Activated T-cell treated with anti-CD3 and anti-CD28 coated beads, Interleukin-2, amount 50 U/mL, for 4 hours (primary cell): ENCODE data around the gene TMEM143. TPM values are rescaled to one million over a fixed set of nuclear protein-coding genes. Genes with fewer than 3 reads are reported as not detected.
"Not testable (repeated sequence)": the region's sequence is repeated elsewhere in the genome, so short reads cannot be mapped to it uniquely, and the experiment has no call there.

Experiments used
- ATAC-seq, 2 donors: fragments of 200-7000 bp; cut with Tn5 transposase; one replicate each; pipeline ENCODE4 v1.10.0; 2021
- DNase-seq: peaks from one replicate; pipeline ENCODE4 v3.0.0-alpha.2; 2020
- H3K27me3 Mint-ChIP-seq: one replicate; pipeline ENCODE4 v1.8.0; 2021; ENCODE audit warnings: low read depth, mixed read lengths
- H3K36me3 Mint-ChIP-seq: one replicate; pipeline ENCODE4 v1.8.0; 2022; ENCODE audit warnings: mixed read lengths; ENCODE audit not compliant: insufficient read depth
- H3K4me1 Mint-ChIP-seq: one replicate; pipeline ENCODE4 v1.8.0; 2021; ENCODE audit warnings: low read depth, mixed read lengths
- H3K4me3 Mint-ChIP-seq: one replicate; pipeline ENCODE4 v1.8.0; 2021; ENCODE audit warnings: mild to moderate bottlenecking, moderate library complexity, mixed read lengths
- H3K9me3 Mint-ChIP-seq: one replicate; pipeline ENCODE4 v1.8.0; 2021; ENCODE audit warnings: mixed read lengths
- total RNA-seq, 3 donors: library from RNA; stranded (reverse); gene quantifications; one replicate each; pipeline ENCODE4 v1.2.1, GENCODE V29; 2021

Gene TMEM143
- total RNA-seq, 3 donors from 2014 or later: 5.2 to 6.4 (median 5.6) TPM

GRCh38 chr19:48394331-48395169, 30.8 kb upstream of the TMEM143 start:
- DNase-seq: no peak
- Mint-ChIP-seq H3K4me1 (peaks cover 39% of the 10 kb centered on the region), H3K4me3 (peak overlapping the region; percentile 59), H3K36me3 (no peaks in the 10 kb centered on the region), H3K9me3 (peaks cover 3% of the 10 kb centered on the region), H3K27me3 (peaks cover 33% of the 10 kb centered on the region)
- no peak for ATAC-seq

GRCh38 chr19:48393559-48394330, 30.0 kb upstream of the TMEM143 start, which contains the start of gene GRIN2D:
GRIN2D (plus strand) TSS chr19:48393668; CDS start chr19:48398393, 4,725 bp downstream.
- peaks cover 33% of the 10 kb centered on the region for H3K27me3 Mint-ChIP-seq
- ATAC-seq (no peak), DNase-seq (no peak)
- peaks cover 39% of the 10 kb centered on the region for H3K4me1 Mint-ChIP-seq
- no peaks in the 10 kb centered on the region for H3K9me3 Mint-ChIP-seq
- H3K4me3 Mint-ChIP-seq: peak within 1 kb of the TSS; percentile 59
- no peaks in the 10 kb centered on the region for H3K36me3 Mint-ChIP-seq

DNA sequence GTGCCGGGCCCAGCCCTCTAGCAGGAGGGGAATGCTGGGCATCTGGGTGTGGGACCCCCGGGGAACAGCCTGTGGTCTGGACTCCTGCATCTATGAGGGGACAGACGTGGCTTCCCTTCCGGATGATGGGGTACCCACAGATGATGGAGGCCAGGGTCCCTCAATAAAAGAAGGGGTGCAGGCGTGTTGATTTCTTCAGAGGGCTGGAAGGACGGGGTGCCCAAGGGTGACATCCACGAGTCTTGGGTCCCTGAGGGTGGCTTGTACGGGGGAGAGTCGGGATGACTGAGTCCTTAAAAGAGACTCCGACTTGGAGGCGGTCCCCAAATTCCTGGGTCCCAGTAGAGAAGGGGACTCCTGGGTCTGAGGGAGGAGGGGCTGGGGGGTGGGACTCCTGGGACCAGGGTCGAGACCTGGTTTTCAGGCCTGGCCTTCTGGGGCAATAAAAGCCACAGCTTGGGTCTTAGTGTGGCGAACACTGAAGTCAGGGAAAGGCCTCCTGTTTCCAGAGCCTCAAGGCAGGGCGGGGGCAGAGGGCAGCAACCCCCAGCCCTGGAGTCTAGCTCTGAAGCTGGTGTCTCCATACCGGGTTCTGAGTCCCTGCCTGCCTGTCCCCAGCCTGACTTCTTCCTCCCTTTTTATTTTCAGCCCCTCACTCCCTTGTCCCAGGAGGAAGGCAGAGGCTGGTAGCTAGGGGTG, 29.3 kb upstream of the TMEM143 start:
- Mint-ChIP-seq H3K36me3 (peaks cover 6% of the 10 kb centered on the region), H3K9me3 (no peaks in the 10 kb centered on the region), H3K4me3 (peak overlapping the region; percentile 52), H3K4me1 (peaks cover 39% of the 10 kb centered on the region), H3K27me3 (peaks cover 32% of the 10 kb centered on the region)
- ATAC-seq (no peak), DNase-seq (no peak)

DNA sequence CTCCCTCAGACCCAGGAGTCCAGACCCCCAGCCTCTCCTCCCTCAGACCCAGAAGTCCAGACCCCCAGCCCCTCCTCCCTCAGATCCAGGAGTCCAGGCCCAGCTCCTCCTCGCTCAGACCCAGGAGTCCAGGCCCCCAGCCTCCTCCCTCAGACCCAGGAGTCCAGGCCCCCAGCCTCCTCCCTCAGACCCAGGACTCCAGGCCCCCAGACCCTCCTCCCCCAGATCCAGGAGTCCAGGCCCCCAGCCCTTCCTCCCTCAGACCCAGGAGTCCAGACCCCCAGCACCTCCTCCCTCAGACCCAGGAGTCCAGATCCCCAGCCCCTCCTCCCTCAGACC, 28.2 kb upstream of the TMEM143 start:
- H3K4me1 Mint-ChIP-seq: peaks cover 30% of the 10 kb centered on the region

DNA sequence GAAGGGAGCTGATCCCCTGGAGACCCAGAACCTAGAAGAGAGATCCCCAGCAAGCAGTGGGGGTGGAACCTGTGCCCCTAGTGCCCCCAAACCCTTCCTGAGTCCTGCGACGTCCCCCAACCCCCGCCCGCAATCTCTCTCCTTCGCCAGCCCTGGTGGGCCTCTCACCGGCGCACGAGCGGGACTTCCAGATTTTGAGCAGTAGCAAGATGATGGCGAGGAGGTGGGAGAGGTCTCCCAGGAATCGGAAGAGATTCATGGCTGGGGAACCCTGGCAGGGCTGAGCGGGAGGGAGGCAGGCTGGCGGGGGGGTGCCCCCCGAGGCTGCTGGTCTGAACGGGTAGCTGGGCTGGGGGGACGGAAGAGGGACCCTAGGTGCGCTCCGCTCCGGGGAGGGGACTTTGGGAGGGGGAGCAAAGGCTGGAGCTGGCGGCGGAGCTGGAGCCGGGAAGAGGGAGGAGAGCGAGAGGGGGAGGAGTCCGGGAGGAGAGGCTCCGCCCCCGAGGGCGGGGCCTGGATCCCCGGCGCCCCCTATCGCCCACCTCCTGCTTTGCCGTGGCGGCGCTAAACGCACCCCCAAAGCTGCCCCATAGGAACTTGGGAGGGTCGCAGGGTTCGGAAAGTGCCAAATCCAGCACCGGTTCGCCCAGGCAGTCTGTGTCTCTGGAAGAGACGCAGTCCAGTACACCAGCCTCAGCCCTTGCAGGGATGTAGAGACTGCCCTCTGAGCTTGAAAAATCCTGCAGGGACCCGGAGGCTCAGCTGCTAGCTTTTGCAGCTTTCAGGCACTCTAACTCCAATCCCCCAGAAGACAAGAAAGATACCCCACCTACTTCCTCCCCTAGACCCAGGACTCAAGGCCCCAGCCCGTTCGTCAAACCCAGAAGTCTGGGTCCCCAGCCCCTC, 27.6 kb upstream of the TMEM143 start, which contains the start of gene KDELR1:
Gene KDELR1, minus strand, starts transcription at position 452 of the 906 bp plus-strand sequence. Its CDS starts 193 bp downstream, at position 259.
- peaks cover 30% of the 10 kb centered on the region for H3K4me1 Mint-ChIP-seq
- H3K36me3 Mint-ChIP-seq: peaks cover 7% of the 10 kb centered on the region
- H3K9me3 Mint-ChIP-seq: no peaks in the 10 kb centered on the region
- ATAC-seq (peak; percentile 85 to 86), DNase-seq (peak; percentile 71)
- peaks cover 24% of the 10 kb centered on the region for H3K27me3 Mint-ChIP-seq
- H3K4me3 Mint-ChIP-seq: peak within 1 kb of the TSS; percentile 89

More for the DNA sequence above, 28.2 kb upstream of the TMEM143 start:
- not testable (repeated sequence) for DNase-seq, ATAC-seq, H3K36me3 Mint-ChIP-seq, H3K9me3 Mint-ChIP-seq
- H3K4me3 Mint-ChIP-seq: peak overlapping the region; percentile 89
- peaks cover 24% of the 10 kb centered on the region for H3K27me3 Mint-ChIP-seq

- Mint-ChIP-seq H3K27me3 (peaks cover 16% of the 10 kb centered on the region), H3K9me3 (no peaks in the 10 kb centered on the region), H3K36me3 (peaks cover 11% of the 10 kb centered on the region), H3K4me3 (peak overlapping the region; percentile 89), H3K4me1 (peaks cover 26% of the 10 kb centered on the region)
- DNase-seq (peak; percentile 60), ATAC-seq (peak; percentile 62 to 66)
Observed at GRCh38 chr19:48390188-48391099, 26.7 kb upstream of the TMEM143 start.

DNA sequence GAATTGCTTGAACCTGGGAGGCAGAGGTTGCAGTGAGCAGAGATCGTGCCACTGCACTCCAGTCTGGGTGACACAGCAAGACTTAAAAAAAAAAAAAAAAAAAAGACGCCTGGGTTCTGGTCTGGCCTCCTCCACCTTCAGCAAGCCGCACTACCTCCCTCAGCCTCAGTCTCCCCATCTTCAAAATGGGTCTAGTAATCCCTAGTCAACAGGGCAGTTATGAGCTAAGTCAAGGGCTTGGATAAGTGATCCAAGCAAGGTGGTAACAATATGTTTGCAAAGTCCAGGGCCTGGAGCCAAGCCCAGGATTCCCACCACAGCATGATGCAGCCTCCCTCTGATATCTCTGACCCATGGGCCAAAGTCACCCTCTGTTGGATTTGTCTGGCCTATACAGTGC, 23.2 kb upstream of the TMEM143 start:
- Mint-ChIP-seq H3K36me3 (peaks cover 22% of the 10 kb centered on the region), H3K9me3 (no peaks in the 10 kb centered on the region), H3K4me3 (no peak overlapping the region), H3K27me3 (no peaks in the 10 kb centered on the region), H3K4me1 (peaks cover 12% of the 10 kb centered on the region)
- DNase-seq (no peak), ATAC-seq (no peak)

DNA sequence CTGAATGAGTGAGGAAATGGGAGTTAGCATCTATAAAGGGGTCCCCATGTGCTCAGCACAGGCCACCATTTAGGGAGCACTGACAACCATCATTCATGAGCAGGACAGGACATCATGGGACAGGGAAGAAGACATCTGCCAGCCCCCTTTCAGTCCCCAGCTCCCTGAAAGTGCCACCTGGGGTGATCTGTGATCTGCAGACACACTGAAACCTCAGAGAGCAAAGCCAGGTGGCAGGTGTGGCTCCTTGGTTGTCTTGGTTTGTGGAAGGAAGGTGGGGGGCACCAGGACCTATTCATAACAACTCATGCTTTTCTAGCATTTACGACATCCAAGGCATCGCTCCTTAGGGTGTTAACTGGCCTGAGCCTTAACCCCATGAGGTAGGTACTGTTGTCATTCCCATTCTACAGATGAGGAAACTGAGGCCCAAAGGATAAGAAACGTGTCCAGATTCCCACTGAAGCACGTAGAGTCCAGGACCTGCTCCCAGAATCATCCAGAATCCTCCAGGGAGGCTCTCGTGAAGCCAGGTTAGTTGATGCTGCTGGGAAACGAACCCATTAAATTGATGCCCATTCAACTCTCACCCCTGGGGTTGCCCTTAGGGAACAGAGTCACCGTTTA, 21.8 kb upstream of the TMEM143 start:
- peaks cover 8% of the 10 kb centered on the region for H3K4me1 Mint-ChIP-seq
- H3K36me3 Mint-ChIP-seq: peaks cover 25% of the 10 kb centered on the region
- no peaks in the 10 kb centered on the region for H3K9me3 Mint-ChIP-seq
- no peak overlapping the region for H3K4me3 Mint-ChIP-seq
- ATAC-seq: no peak
- no peaks in the 10 kb centered on the region for H3K27me3 Mint-ChIP-seq
- no peak for DNase-seq

DNA sequence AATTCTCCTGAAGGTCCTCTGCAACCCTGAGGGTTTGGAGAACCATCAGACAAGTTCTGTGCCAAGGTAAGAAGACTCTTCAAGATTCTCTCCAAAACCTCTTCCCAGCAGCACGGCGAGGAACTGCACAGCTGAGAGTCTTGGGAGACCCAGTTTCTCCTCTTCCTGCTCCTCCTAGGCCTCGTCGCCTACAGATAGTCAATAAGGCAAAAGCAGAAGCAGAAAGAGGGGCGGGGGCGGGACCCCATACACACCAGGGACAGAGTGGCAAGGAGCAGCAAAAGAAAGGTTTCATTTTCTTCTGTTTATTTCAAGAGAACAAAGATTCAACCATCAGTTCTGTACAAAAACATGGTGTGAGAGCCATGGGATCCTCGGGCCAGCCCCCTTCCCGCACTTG, 18.5 kb upstream of the TMEM143 start:
- H3K27me3 Mint-ChIP-seq: no peaks in the 10 kb centered on the region
- H3K9me3 Mint-ChIP-seq: no peaks in the 10 kb centered on the region
- H3K4me3 Mint-ChIP-seq: no peak overlapping the region
- peaks cover 17% of the 10 kb centered on the region for H3K36me3 Mint-ChIP-seq
- DNase-seq (no peak), ATAC-seq (no peak)
- no peaks in the 10 kb centered on the region for H3K4me1 Mint-ChIP-seq

DNA sequence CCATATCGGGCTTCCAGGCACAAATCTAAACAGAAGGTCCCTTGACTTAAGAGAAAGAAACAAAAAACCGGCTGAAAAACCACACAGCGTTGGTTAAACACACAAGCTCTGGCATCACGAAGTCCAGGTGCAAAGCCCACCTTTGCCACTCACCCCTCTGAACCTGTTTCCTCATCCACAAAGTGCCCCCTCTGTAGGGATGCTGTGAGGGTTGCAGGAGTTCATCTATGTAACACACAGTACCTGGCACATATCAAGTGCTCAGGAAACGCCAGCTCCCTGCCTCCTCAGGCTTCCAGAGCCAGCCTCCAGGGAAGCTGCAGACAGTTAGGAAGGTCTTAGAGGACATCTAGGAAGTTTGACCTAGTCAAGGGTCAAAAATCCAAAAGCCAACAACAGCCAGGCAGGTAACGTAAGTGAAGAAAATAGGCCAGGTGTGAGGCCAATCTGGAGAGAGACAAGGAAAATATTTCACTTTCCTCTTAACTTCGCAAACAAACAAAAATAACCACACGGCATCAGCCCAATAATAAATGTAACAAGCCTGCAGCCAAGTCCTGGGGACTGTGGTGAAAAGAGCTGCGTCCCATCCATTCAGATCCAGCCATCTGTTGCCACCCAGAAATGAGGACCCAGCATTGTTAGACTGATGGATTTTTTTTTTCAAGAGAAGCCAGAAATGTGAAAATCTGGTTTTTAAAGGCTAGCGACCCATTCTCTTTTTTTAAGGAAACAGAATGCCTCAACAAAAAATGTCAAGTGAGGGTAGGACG, 17.6 kb upstream of the TMEM143 start:
- no peak overlapping the region for H3K4me3 Mint-ChIP-seq
- H3K4me1 Mint-ChIP-seq: no peaks in the 10 kb centered on the region
- H3K36me3 Mint-ChIP-seq: peaks cover 17% of the 10 kb centered on the region
- DNase-seq (no peak), ATAC-seq (no peak)
- no peaks in the 10 kb centered on the region for H3K9me3 Mint-ChIP-seq
- H3K27me3 Mint-ChIP-seq: no peaks in the 10 kb centered on the region

GRCh38 chr19:48379058-48379457, 15.3 kb upstream of the TMEM143 start:
- no peak overlapping the region for H3K4me3 Mint-ChIP-seq
- H3K36me3 Mint-ChIP-seq: peaks cover 7% of the 10 kb centered on the region
- no peaks in the 10 kb centered on the region for H3K9me3 Mint-ChIP-seq
- ATAC-seq: no peak
- DNase-seq: no peak
- no peaks in the 10 kb centered on the region for H3K27me3 Mint-ChIP-seq
- H3K4me1 Mint-ChIP-seq: no peaks in the 10 kb centered on the region

DNA sequence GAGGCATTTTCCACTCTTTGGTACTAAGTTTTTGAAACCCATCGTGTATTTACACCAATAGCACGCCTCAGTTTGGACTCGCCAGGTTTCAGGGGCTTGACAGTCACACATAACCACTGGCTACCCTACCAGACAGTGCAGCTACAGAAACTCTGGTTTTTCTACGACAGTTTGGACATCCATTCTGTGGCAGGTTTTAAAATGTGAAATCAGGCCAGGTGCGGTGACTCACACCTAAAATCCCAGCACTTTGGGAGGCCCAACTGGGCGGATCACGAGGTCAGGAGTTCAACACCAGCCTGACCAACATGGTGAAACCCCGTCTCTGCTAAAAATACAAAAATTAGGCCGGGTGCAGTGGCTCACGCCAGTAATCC, 14.4 kb upstream of the TMEM143 start:
- Mint-ChIP-seq H3K4me3 (no peak overlapping the region), H3K36me3 (peaks cover 3% of the 10 kb centered on the region), H3K4me1 (no peaks in the 10 kb centered on the region), H3K27me3 (peaks cover under 1% of the 10 kb centered on the region), H3K9me3 (no peaks in the 10 kb centered on the region)
- ATAC-seq (no peak), DNase-seq (no peak)
